GM20431 (cell line): Measurements from ENCODE around the gene MID2.
"Not testable (repeated sequence)": the region's sequence is repeated elsewhere in the genome, so short reads cannot be mapped to it uniquely, and the experiment has no call there.

Experiments
- in situ Hi-C: fragments of 300-500 bp; cut with MseI, MboI; formaldehyde crosslinking; loops from one replicate; pipeline ENCODE4 v1.15.0; 2020; ENCODE audit warnings: low sequenced_read_pairs; ENCODE audit not compliant: unreplicated experiment

The MID2 gene

GRCh38 chrX:107840971-107841370 lies 15.3 kb downstream of the MID2 start:
- in situ Hi-C loops = no loop called here

DNA sequence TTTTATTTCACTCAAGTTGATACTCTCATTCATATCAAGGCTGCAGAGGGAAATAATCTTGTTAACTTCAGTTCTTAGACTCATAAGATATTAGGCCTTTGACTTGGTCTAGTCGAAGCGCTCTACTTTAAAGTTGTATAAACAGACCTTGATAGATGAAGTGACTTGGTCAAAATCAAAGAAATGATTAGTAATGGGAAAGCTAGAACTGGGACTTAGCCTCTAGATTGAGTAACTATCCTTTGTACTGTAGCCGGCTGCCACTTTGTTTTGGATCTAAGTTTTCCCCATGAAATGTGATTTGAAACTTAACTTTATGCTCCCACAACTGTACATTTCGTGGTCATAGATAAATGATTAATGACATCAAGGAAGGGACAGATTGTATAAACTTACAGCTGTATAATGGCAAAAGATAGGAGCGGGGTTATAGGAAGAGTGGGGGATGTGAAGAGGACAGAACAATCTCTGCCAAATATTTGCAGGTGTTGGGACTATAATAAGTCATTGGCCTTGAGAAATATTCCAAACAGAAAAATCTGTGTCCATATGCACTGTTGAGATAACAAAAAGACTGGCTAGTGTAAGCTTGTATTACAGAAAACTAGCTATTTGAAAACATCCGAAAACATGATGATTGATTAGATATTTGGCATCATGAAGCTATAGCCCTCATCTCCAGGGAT lies 17.2 kb downstream of the MID2 start:
- in situ Hi-C loops = no loop called here

GRCh38 chrX:107845625-107846024 lies 20.0 kb downstream of the MID2 start:
- in situ Hi-C loops = no loop called here

- in situ Hi-C loops = no loop called here
Observed at GRCh38 chrX:107848591-107848990, 22.9 kb downstream of the MID2 start.

DNA sequence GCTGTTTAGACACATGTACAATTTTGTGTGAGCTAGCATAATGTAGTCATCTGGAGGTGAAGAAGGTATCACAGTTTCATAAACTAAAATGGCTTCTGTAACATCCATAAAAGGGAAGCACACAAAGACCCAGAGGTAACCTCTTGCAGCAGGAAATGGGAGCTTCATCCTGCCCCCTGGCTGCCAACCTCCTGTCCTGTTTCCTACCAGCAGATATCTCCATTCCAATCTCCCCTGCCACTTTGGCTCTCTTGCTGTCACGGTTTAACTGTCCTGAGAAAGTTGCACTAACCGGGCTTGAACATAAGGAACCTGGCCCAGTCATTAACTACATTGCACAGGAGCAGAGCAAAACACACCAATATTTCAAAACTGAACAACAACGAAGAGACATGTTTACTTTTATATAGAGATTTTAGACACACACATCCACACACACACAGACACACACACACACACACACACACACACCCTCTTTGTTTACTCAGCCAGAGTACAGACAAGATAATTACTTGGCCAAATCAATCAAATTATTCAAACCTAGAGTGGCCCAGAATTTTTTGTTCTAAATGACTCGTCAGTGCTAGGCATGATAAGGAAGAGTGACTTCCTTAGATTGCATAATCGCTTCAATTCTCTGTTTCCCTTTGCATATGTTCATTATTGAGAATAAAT lies 24.2 kb downstream of the MID2 start:
- in situ Hi-C loops = no loop called here

DNA sequence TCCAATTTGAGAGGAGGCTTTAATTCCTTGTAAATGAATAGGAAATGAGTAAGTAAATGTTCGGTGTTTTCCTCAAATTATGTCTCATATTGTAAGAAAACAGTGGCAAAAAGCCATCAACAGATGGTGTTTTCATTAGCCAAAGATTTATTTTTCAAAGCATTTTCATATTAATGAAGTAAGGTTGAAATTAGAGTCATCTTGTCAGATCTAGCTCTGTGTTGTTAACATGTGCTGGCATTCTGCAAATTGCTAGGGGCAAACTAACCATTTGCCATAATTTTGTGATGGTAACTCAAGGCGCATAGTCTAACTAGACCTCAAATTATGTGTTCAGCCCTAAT lies 24.7 kb downstream of the MID2 start:
- in situ Hi-C loops = no loop called here

DNA sequence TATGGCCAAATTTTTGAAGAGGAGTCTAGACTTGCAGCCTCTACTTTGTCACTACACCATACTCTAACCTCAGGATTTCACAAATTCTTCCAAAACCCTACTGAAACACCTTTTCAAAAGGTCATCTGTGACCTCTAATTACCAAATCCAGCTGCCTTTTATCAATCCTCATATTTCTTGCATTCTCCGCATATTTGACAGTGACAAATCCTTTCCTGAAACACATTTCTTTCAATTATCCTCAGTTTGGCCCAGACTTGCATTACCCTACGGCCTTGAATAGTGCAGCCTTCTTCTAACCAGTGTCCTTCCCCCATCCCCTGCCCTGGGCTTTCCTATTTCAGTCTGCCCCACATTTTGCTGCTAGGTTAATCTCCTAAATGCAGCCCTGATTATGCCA lies 25.5 kb downstream of the MID2 start:
- in situ Hi-C loops = no loop called here

GRCh38 chrX:107851665-107852064 lies 26.0 kb downstream of the MID2 start:
- in situ Hi-C loops = not testable (repeated sequence)

- in situ Hi-C loops = no loop called here
Observed at GRCh38 chrX:107856289-107856688, 30.6 kb downstream of the MID2 start.

DNA sequence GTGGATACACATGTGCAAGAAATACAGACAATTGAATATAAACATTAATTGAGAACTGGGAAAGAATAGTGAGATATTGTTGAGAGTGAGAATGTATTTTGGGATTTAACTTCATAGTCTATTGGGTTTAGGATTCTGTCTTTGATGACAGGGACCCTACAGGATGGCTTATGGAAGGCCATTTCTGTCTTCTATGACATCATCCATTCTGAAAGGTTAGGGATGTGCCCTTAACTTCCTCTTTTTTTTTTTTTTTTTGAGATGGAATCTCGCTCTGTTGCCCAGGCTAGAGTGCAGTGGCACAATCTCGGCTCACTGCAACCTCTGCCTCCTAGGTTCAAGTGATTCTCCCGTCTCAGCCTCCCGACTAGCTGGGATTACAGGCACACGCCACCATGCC lies 31.4 kb downstream of the MID2 start:
- in situ Hi-C loops = not testable (repeated sequence)

DNA sequence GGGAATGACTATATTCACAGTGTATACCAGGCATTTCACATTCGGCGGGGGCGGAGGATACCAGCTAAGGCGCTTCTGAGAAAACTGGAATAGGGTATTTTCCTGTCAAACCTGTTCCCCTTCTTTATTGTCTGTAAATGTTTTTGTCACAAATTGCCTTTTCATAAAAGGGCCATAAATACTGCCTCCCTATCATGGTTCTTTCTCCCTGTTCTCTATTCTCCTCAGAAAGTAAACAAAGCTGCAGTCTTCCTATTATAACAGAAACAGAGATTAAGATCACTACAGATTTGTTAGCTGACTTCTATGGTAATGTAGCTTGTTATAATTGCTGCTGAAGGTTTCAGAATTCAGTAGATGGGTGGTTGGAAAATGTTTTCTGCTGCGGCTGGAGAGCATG lies 32.2 kb downstream of the MID2 start:
- in situ Hi-C loops = no loop called here

DNA sequence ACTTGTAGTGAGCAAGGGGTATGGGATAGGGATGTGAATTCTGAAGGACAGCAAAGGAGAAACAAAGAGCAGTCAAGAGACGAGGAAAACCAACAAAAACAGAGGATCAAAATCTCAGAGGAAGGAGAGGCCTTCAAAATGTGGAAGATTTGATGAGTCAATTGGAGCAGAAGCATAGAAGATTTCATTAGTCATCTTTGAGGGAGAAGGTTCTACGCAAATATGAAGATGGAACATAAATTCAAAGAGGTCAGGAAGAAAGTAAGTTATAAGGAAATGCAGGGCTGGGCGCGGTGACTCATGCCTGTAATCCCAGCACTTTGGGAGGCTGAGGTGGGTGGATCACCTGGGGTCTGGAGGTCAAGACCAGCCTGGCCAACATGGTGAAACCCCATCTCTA lies 35.4 kb downstream of the MID2 start:
- in situ Hi-C loops = no loop called here

DNA sequence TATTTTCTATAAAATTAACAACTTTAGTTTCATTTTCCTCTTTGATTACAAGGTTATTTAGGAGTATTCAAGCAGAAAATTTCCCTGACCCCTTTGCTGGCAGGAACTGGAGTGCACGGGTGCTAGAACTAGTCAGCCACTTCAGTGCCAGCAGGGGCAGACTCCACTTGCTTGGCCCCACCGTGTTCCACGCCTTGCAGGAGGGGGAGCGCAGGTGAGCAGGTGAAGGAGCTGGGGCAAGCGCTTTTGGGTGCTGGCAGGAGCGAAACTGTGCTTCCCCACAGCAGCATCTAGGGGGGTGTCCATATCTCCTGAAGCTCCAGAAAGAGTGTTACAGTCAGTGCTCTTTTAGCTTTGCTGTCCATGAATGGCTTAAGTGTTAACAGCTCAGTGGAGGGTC lies 45.5 kb downstream of the MID2 start:
- in situ Hi-C loops = no loop called here

GRCh38 chrX:107878106-107878505 lies 52.4 kb downstream of the MID2 start:
- in situ Hi-C loops = no loop called here

- in situ Hi-C loops = no loop called here
Observed at GRCh38 chrX:107880054-107880610, 54.5 kb downstream of the MID2 start.

DNA sequence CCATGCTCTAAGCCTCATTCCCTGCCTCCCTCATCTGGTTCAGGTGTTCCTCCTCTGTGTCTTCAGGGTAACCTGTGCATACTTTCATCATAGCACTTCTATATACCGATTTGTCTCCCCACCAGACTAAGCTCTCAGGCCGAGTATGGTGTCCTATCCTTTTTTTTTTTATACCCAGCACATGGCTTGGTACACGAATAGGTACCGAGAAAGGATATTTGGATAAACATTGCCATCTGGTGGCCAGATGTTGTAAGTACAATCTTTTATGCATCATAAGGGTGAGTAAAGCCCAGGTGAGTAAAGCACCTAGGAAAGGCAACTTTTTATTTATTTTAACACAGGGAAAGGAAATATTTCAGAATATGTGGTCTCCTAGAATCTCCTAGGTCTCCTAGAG lies 68.4 kb downstream of the MID2 start:
- in situ Hi-C loops = no loop called here

- in situ Hi-C loops = no loop called here
Observed at GRCh38 chrX:107902721-107903120, 77.1 kb downstream of the MID2 start.

DNA sequence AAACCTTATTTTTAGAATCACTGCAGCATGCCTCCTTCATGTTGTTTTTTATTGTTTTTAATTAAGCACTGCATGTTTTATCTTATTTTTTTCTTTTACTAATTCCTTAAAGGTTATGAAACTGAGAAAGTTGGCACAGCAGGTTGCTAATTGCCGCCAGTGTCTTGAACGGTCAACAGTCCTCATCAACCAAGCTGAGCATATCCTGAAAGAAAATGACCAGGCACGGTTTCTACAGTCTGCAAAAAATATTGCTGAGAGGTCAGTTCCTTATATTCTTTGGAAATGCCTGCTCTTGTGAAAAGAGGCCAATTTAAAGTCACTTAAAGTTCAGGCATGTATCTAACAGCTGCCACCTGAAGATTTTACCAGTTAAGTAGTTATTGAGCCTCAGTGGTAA lies 79.7 kb downstream of the MID2 start:
- in situ Hi-C loops = no loop called here

GRCh38 chrX:107924136-107924746 lies 98.6 kb downstream of the MID2 start:
- in situ Hi-C loops = no loop called here

DNA sequence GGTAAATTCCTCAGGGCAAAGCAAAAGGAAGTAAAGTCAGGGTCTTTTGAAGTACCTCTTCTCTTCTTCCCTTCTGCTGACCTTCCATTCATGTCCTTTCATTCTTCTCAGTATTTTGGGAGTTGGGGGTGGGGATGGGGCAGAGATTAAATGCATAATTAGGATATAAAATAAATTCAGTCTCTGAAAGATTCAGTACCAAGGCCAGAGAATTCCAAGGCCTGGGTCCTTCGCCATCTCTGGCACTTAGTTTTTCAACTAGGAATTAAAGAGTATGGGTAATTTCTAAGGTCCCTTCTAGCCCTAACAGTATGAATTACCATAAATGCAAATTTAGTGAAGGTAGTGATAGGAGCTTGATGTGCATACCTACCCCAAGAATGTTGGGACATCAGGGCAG lies 108.6 kb downstream of the MID2 start:
- in situ Hi-C loops = no loop called here

- in situ Hi-C loops = no loop called here
Observed at GRCh38 chrX:107935200-107935599, 109.5 kb downstream of the MID2 start.
